ENCODE measurements around the gene PRKCH. TPM values are rescaled to one million over a fixed set of nuclear protein-coding genes. Genes with fewer than 3 reads are reported as not detected.

PRKCH gene
- polyA plus RNA-seq, 4 donors, result 5.9 to 17.3 (median 12.9) TPM

GRCh38 chr14:61531465-61532122, 210.2 kb downstream of the PRKCH start:
- Histone ChIP-seq H3K27ac (ENCODE audit: low read depth in 1 of 3, low read length in 2 of 3) (peak overlapping the region; percentile 23 to 89 (median 78)), H3K4me1 (ENCODE audit: control insufficient read depth in 3 of 3, insufficient read depth in 2 of 3, low read depth in 1 of 3, low read length in 2 of 3) (peaks cover 25% of the 10 kb centered on the region in 3 donors), H3K27me3 (ENCODE audit: control insufficient read depth in 3 of 3, insufficient read depth in 3 of 3, low read length in 3 of 3) (no peaks in the 10 kb centered on the region), H3K9me3 (ENCODE audit: control insufficient read depth in 2 of 2, insufficient read depth in 1 of 2, low read depth in 1 of 2, low read length in 1 of 2) (no peaks in the 10 kb centered on the region), H3K4me3 (ENCODE audit: low read depth in 1 of 3, low read length in 3 of 3) (no peak overlapping the region), H3K36me3 (ENCODE audit: control insufficient read depth in 3 of 3, insufficient read depth in 2 of 3, low read depth in 1 of 3, low read length in 3 of 3) (peaks cover 0 to 7% (median 4%) of the 10 kb centered on the region in 3 donors)
- WGBS, 3 donors, result 15 to 35% (median 16%) methylated on average over 5 of the region's 5 CpGs
- DNase-seq, result peak; percentile 31 to 91
- FAIRE-seq, result no peak

GRCh38 chr14:61532123-61532505, 210.7 kb downstream of the PRKCH start:
- Histone ChIP-seq H3K9me3 (ENCODE audit: control insufficient read depth in 2 of 2, insufficient read depth in 1 of 2, low read depth in 1 of 2, low read length in 1 of 2) (no peaks in the 10 kb centered on the region), H3K27me3 (ENCODE audit: control insufficient read depth in 3 of 3, insufficient read depth in 3 of 3, low read length in 3 of 3) (no peaks in the 10 kb centered on the region), H3K4me3 (ENCODE audit: low read depth in 1 of 3, low read length in 3 of 3) (no peak overlapping the region), H3K4me1 (ENCODE audit: control insufficient read depth in 3 of 3, insufficient read depth in 2 of 3, low read depth in 1 of 3, low read length in 2 of 3) (peaks cover 24 to 27% (median 25%) of the 10 kb centered on the region in 3 donors), H3K27ac (ENCODE audit: low read depth in 1 of 3, low read length in 2 of 3) (peak overlapping the region; percentile 23 to 89 (median 60)), H3K36me3 (ENCODE audit: control insufficient read depth in 3 of 3, insufficient read depth in 2 of 3, low read depth in 1 of 3, low read length in 3 of 3) (peaks cover 0 to 7% (median 4%) of the 10 kb centered on the region in 3 donors)
- FAIRE-seq (no peak), DNase-seq (peak in 1 of 2 donors; percentile 82)

- Histone ChIP-seq H3K36me3 (ENCODE audit: control insufficient read depth in 3 of 3, insufficient read depth in 2 of 3, low read depth in 1 of 3, low read length in 3 of 3) (peaks cover 0 to 7% (median 4%) of the 10 kb centered on the region in 3 donors), H3K4me3 (ENCODE audit: low read depth in 1 of 3, low read length in 3 of 3) (no peak overlapping the region), H3K27ac (ENCODE audit: low read depth in 1 of 3, low read length in 2 of 3) (peak overlapping the region in 2 of 3 donors; percentile 60 to 73), H3K9me3 (ENCODE audit: control insufficient read depth in 2 of 2, insufficient read depth in 1 of 2, low read depth in 1 of 2, low read length in 1 of 2) (no peaks in the 10 kb centered on the region), H3K4me1 (ENCODE audit: control insufficient read depth in 3 of 3, insufficient read depth in 2 of 3, low read depth in 1 of 3, low read length in 2 of 3) (peaks cover 21 to 25% (median 23%) of the 10 kb centered on the region in 3 donors), H3K27me3 (ENCODE audit: control insufficient read depth in 3 of 3, insufficient read depth in 3 of 3, low read length in 3 of 3) (no peaks in the 10 kb centered on the region)
- FAIRE-seq (no peak), DNase-seq (peak in 1 of 2 donors; percentile 30)
- 41 to 70% (median 47%) methylated on average over 6 of the region's 6 CpGs for WGBS, 3 donors
Measured at GRCh38 chr14:61532763-61533162, 211.4 kb downstream of the PRKCH start.

- DNase-seq, result peak in 1 of 2 donors; percentile 93
- Histone ChIP-seq H3K4me3 (ENCODE audit: low read depth in 1 of 3, low read length in 3 of 3) (no peak overlapping the region), H3K9me3 (ENCODE audit: control insufficient read depth in 2 of 2, insufficient read depth in 1 of 2, low read depth in 1 of 2, low read length in 1 of 2) (no peaks in the 10 kb centered on the region), H3K4me1 (ENCODE audit: control insufficient read depth in 3 of 3, insufficient read depth in 2 of 3, low read depth in 1 of 3, low read length in 2 of 3) (peaks cover 25 to 28% (median 28%) of the 10 kb centered on the region in 3 donors), H3K36me3 (ENCODE audit: control insufficient read depth in 3 of 3, insufficient read depth in 2 of 3, low read depth in 1 of 3, low read length in 3 of 3) (peaks cover 0 to 6% (median 4%) of the 10 kb centered on the region in 3 donors), H3K27me3 (ENCODE audit: control insufficient read depth in 3 of 3, insufficient read depth in 3 of 3, low read length in 3 of 3) (no peaks in the 10 kb centered on the region), H3K27ac (ENCODE audit: low read depth in 1 of 3, low read length in 2 of 3) (peak overlapping the region in 2 of 3 donors; percentile 30 to 79)
- FAIRE-seq, result no peak
- 10 to 59% (median 20%) methylated on average over 4 of the region's 4 CpGs for WGBS, 3 donors
Measured at GRCh38 chr14:61533513-61534255, 212.3 kb downstream of the PRKCH start.

GRCh38 chr14:61535032-61535431, 213.7 kb downstream of the PRKCH start:
- DNase-seq (no peak), FAIRE-seq (no peak)
- Histone ChIP-seq H3K4me3 (ENCODE audit: low read depth in 1 of 3, low read length in 3 of 3) (no peak overlapping the region), H3K4me1 (ENCODE audit: control insufficient read depth in 3 of 3, insufficient read depth in 2 of 3, low read depth in 1 of 3, low read length in 2 of 3) (peaks cover 25 to 28% (median 28%) of the 10 kb centered on the region in 3 donors), H3K36me3 (ENCODE audit: control insufficient read depth in 3 of 3, insufficient read depth in 2 of 3, low read depth in 1 of 3, low read length in 3 of 3) (no peaks in the 10 kb centered on the region), H3K27me3 (ENCODE audit: control insufficient read depth in 3 of 3, insufficient read depth in 3 of 3, low read length in 3 of 3) (no peaks in the 10 kb centered on the region), H3K27ac (ENCODE audit: low read depth in 1 of 3, low read length in 2 of 3) (no peak overlapping the region), H3K9me3 (ENCODE audit: control insufficient read depth in 2 of 2, insufficient read depth in 1 of 2, low read depth in 1 of 2, low read length in 1 of 2) (no peaks in the 10 kb centered on the region)
- WGBS, 3 donors, result 90 to 95% (median 92%) methylated on average over 1 of the region's 1 CpG

- Histone ChIP-seq H3K9me3 (ENCODE audit: control insufficient read depth in 2 of 2, insufficient read depth in 1 of 2, low read depth in 1 of 2, low read length in 1 of 2) (no peaks in the 10 kb centered on the region), H3K4me3 (ENCODE audit: low read depth in 1 of 3, low read length in 3 of 3) (no peak overlapping the region), H3K27me3 (ENCODE audit: control insufficient read depth in 3 of 3, insufficient read depth in 3 of 3, low read length in 3 of 3) (no peaks in the 10 kb centered on the region), H3K27ac (ENCODE audit: low read depth in 1 of 3, low read length in 2 of 3) (no peak overlapping the region), H3K4me1 (ENCODE audit: control insufficient read depth in 3 of 3, insufficient read depth in 2 of 3, low read depth in 1 of 3, low read length in 2 of 3) (peaks cover 25 to 28% (median 28%) of the 10 kb centered on the region in 3 donors), H3K36me3 (ENCODE audit: control insufficient read depth in 3 of 3, insufficient read depth in 2 of 3, low read depth in 1 of 3, low read length in 3 of 3) (no peaks in the 10 kb centered on the region)
- DNase-seq (peak in 1 of 2 donors; percentile 37), FAIRE-seq (no peak)
- 76 to 91% (median 80%) methylated on average over 4 of the region's 4 CpGs for WGBS, 3 donors
Measured at GRCh38 chr14:61535458-61535857, 214.1 kb downstream of the PRKCH start.

- peak overlapping the region in 1 of 3 donors; percentile 67 for H3K27ac ChIP-seq (ENCODE audit: low read depth in 1 of 3, low read length in 2 of 3)
Measured at GRCh38 chr14:61536661-61537562, 215.5 kb downstream of the PRKCH start.

More at GRCh38 chr14:61536661-61537562, 215.5 kb downstream of the PRKCH start:
- 62 to 80% (median 68%) methylated on average over 12 of the region's 12 CpGs for WGBS, 3 donors
- Histone ChIP-seq H3K4me1 (ENCODE audit: control insufficient read depth in 3 of 3, insufficient read depth in 2 of 3, low read depth in 1 of 3, low read length in 2 of 3) (peaks cover 21 to 23% (median 22%) of the 10 kb centered on the region in 3 donors), H3K4me3 (ENCODE audit: low read depth in 1 of 3, low read length in 3 of 3) (no peak overlapping the region), H3K36me3 (ENCODE audit: control insufficient read depth in 3 of 3, insufficient read depth in 2 of 3, low read depth in 1 of 3, low read length in 3 of 3) (no peaks in the 10 kb centered on the region), H3K9me3 (ENCODE audit: control insufficient read depth in 2 of 2, insufficient read depth in 1 of 2, low read depth in 1 of 2, low read length in 1 of 2) (no peaks in the 10 kb centered on the region), H3K27me3 (ENCODE audit: control insufficient read depth in 3 of 3, insufficient read depth in 3 of 3, low read length in 3 of 3) (no peaks in the 10 kb centered on the region)
- DNase-seq, result no peak
- no peak for FAIRE-seq

All from small intestine (tissue), 7 donors.